ENCODE results near the gene SEMA4B. TPM values are rescaled to one million over a fixed set of nuclear protein-coding genes. Genes with fewer than 3 reads are reported as not detected.
"Not testable (repeated sequence)": the region's sequence is repeated elsewhere in the genome, so short reads cannot be mapped to it uniquely, and the experiment has no call there.

Gene SEMA4B
- polyA plus RNA-seq, 4 donors: 15.6 to 50.5 (median 36.1) TPM

- DNase-seq (ENCODE audit: low read depth in 4 of 4, low spot score in 3 of 4): no peak
These were observed 22.4 kb upstream of the SEMA4B start for GRCh38 chr15:90178468-90179435.

DNA sequence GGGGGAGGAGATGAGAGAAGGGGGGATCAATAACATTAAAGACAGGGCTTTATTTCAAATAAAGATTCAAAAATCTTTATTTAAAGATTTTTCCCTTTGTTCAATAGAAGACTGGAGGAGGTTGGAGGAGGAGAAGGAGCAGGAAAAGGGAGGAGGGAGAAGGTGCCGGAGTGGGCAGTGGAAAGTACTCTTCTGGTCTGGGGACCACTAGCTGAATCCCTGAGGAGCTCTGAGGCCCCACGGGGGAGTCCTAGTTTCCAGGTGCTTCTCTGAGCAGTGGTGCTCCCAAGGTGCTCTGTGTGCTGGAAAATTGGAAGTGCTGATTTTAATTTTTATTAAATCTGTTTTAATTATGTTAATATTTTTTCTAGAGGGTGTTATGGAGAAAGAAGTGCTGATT is 19.4 kb upstream of the SEMA4B start:
- no peak for DNase-seq (ENCODE audit: low read depth in 4 of 4, low spot score in 3 of 4)

GRCh38 chr15:90184119-90184785 is 16.9 kb upstream of the SEMA4B start:
- DNase-seq (ENCODE audit: low read depth in 4 of 4, low spot score in 3 of 4): no peak

GRCh38 chr15:90184786-90185704 is 16.1 kb upstream of the SEMA4B start:
- no peak for DNase-seq (ENCODE audit: low read depth in 4 of 4, low spot score in 3 of 4)

- no peak for DNase-seq (ENCODE audit: low read depth in 4 of 4, low spot score in 3 of 4)
These were observed 13.8 kb upstream of the SEMA4B start for GRCh38 chr15:90187257-90187868.

DNA sequence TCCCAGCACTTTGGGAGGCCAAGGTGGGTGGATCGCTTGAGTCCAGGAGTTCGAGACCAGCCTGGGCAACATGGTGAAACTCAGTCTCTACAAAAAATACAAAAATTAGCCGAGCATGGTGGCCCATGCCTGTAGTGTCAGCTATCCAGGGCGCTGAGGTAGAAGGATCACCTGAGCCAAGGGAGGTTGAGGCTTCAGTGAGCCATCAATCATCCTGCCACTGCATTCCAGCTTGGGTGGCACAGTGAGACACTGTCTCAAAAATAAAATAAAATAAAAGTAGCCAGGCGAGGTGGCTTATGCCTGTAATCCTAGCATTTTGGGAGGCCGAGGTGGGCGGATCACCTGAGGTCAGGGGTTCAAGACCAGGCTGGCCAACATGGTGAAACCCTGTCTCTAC is 13.1 kb upstream of the SEMA4B start:
- not testable (repeated sequence) for DNase-seq (ENCODE audit: low read depth in 4 of 4, low spot score in 3 of 4)

GRCh38 chr15:90188914-90189748 is 12.0 kb upstream of the SEMA4B start:
- DNase-seq (ENCODE audit: low read depth in 4 of 4, low spot score in 3 of 4): no peak

GRCh38 chr15:90189781-90190467 is 11.2 kb upstream of the SEMA4B start:
- DNase-seq (ENCODE audit: low read depth in 4 of 4, low spot score in 3 of 4): no peak

GRCh38 chr15:90190606-90191343 is 10.4 kb upstream of the SEMA4B start:
- no peak for DNase-seq (ENCODE audit: low read depth in 4 of 4, low spot score in 3 of 4)

- no peak for DNase-seq (ENCODE audit: low read depth in 4 of 4, low spot score in 3 of 4)
These were observed 9.8 kb upstream of the SEMA4B start for GRCh38 chr15:90191344-90191687.

DNA sequence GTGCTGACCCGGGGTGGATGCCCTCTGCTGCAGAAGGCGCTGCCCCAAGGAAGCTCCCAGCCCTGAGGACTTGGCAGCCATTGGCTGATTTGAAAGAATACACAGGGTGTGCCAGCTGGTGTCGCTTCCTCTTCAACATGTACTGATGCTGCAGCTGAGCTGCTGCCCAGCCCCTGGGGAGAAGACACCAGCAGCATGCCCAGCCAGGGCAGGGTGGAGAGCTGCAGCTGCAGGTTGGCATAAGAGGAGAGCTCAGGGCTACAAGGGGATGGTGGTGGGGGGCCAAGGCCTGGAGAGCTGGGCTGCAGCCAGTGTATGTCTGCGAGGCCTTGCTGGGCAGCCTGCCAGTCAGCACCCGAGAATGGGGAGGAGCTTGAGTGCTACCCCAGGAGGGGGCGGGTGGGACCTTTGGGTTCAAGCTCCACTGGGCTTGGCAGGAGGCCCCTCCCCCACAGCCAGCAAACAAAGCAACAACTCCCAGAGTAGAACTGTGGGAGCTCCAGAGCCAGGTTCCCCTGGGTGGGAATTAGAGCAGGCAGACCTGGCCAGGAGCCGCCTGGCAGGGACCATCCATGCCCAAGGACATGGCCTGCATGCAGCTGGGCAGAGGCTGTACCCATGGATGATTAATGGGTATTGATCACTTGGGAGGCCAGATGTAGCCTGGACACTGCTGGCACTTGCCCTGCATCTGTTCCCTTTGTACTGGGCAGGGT is 9.2 kb upstream of the SEMA4B start:
- DNase-seq (ENCODE audit: low read depth in 4 of 4, low spot score in 3 of 4): peak in 3 of 4 donors; percentile 76 to 87 (median 80)

GRCh38 chr15:90192961-90193786 is 8.0 kb upstream of the SEMA4B start:
- no peak for DNase-seq (ENCODE audit: low read depth in 4 of 4, low spot score in 3 of 4)

- no peak for DNase-seq (ENCODE audit: low read depth in 4 of 4, low spot score in 3 of 4)
These were observed 6.5 kb upstream of the SEMA4B start for GRCh38 chr15:90194655-90195054.

GRCh38 chr15:90200534-90201129 is 498 bp upstream of the SEMA4B start:
- DNase-seq (ENCODE audit: low read depth in 4 of 4, low spot score in 3 of 4): no peak

- DNase-seq (ENCODE audit: low read depth in 4 of 4, low spot score in 3 of 4): no peak
These were observed 830 bp downstream of the SEMA4B start for GRCh38 chr15:90201944-90202375.

- DNase-seq (ENCODE audit: low read depth in 4 of 4, low spot score in 3 of 4): no peak
These were observed 1.8 kb downstream of the SEMA4B start for GRCh38 chr15:90202929-90203328.
